NCI-H2081 treated with DMSO at 0.1 percent for 48 hours (cell line): ENCODE results near the gene GLYR1.

Experiments
- DNase-seq: peaks from one replicate; lab custom pipeline; 2025; lab: John Stamatoyannopoulos, UW

Gene GLYR1

GRCh38 chr16:4763791-4764190 lies 83.3 kb downstream of the GLYR1 start:
- no peak for DNase-seq

GRCh38 chr16:4762205-4762604 lies 84.9 kb downstream of the GLYR1 start:
- DNase-seq: no peak

GRCh38 chr16:4760221-4760910 lies 86.7 kb downstream of the GLYR1 start:
- DNase-seq: no peak

GRCh38 chr16:4755687-4756086 lies 91.4 kb downstream of the GLYR1 start:
- DNase-seq: no peak

- DNase-seq: no peak
These were observed 92.2 kb downstream of the GLYR1 start for GRCh38 chr16:4754865-4755264.

- DNase-seq: no peak
These were observed 93.9 kb downstream of the GLYR1 start for GRCh38 chr16:4753227-4753626.
